Measurements from ENCODE around the gene MKLN1.

Gene MKLN1

DNA sequence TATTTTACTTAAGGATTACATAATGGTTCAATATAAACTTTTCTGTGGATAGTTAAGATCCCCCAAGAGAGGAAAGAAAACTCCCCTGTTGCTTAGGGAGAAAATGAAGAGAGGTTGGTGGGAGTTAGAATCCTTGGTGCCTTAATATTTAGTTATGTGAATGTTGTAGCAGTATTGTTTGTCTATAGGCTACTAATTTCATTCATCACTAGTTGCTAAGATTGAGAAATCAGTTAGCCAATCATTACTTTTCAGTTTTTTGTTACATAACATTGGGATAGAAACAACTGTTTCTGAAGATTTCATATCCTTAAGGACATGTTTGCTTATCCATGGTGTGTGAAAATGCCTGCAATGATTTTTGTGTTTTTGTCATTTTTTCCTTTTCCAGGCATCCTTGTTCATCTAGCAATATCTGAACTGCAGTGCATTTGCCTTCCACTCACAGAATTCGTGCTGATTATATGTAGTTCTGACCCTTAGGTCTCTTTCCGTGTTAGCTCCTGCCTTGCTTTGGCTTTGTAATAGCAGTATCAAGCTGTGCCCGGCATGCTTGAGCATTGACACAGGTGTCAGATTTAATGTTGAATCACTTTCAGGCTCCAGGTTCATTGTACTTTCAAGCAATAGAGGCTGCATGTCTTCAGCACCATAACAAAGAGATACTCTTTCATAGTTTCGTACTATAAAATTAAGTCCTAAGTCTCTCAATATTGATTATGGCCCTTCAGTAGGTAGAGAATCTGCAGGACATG lies 143.8 kb downstream of the MKLN1 start:
- DNase-seq, result no peak

DNA sequence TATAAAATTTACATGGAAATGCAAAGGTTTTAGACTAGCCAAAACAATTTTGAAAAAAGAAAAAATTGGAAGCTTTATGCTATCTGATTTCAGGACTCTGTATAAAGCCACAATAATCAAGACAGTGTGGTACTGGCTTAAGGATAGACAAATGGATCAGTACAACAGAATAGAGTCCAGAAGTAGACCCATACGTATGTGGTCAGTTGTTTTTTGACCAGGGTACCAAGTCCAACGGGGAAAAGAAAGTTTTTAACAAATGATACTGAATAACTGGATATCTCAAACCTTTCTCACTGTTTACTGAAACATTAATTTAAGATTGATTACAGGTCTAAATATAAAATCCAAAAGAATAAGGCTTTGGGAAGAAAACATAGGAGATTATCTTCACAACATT lies 149.1 kb downstream of the MKLN1 start:
- DNase-seq, result no peak

DNA sequence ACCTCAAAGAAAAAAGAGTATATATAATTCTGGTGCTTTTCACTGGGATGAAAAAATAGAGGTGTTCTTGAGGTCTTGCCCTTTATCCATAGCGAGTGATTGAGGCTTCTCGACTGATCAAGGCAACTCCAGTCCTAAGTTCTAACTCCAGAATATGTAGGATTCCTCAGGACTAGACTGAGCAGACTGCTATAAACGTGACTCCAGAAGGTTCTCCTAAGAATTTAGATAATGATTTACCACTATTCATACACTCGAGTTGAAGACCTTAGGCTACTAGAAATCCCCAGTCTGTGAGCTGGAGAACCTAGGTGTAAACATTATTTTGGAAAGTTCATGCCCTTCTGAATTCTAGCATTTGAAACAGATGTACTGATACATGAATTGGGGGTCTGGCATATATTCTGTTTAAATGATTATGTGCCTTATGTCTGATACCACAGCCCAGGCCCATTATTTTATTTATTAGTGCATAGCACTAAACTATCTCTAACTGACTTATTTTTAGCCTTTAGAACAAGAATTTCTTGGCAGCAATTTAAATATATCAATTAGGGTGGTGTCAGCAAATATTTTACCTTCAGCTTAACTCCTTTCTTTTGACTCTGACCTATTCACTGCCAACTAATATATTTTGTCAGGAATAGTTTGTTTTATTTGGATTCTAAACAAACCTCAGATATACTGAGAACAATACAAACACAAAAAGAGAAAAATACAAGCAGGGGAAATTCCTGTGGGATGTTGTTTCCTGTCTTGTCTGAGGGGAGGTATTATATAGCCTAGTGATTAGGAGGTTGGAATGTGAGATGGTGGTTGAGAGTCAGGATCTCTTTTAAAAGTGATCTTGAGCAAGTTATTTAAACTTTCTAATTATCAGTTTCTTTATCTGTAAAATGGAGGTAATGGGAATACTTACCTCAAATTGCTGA lies 153.0 kb downstream of the MKLN1 start:
- no peak for DNase-seq

DNA sequence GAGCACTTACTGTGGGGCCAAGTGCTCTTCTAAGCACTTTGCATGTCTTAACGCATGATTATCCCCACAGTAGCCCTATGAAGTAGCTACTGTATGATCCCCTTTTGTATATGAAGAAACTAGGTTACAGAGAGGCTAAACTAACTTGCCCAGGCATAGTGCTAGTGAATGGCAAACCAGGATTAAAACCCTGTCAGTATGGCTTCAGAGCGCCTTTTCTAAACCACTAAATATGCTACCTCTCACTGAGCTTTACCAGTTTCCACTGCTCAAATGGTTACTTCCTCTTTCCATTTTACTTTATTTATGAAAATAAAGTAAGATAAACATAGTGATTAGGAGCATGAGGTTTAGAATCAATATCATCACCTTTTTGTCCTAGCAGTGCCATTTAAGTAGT lies 155.1 kb downstream of the MKLN1 start:
- DNase-seq, result no peak

DNA sequence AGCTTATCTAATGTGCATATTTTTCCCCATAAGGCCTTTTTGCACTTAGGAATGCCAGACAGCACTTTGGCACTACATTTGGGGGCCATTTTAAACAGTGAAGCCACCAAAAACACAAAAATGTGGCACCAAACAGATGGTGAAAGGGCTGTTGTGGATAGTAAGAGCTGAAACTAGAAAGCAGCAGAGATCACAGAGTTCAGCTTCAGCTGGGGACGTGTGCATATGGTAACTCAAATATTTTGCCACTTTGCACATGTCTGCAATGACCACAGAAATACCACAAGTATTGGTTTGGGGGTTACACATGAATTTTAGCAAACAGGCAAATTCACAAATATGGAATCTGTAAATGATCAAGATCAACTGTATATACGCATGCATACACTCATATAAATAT lies 155.9 kb downstream of the MKLN1 start:
- DNase-seq, result no peak

DNA sequence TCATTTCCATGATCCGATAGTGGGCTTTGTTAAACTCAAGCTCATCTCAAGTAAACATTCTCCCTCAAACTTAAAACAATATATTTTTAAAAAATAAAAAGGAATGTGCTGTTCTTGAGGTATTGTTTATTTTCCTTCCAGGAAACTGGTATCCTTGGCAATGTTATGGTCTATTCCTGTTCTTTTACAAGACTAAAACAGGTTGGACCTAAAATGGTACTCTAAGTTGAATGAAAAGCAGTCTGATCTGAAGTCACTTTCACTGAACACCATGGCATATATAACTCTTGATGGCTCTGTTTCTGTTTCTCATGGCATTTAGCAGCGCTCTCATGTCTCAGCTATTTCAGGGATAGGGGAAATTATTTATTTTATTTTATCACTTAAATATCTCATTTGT lies 158.7 kb downstream of the MKLN1 start:
- DNase-seq, result no peak

DNA sequence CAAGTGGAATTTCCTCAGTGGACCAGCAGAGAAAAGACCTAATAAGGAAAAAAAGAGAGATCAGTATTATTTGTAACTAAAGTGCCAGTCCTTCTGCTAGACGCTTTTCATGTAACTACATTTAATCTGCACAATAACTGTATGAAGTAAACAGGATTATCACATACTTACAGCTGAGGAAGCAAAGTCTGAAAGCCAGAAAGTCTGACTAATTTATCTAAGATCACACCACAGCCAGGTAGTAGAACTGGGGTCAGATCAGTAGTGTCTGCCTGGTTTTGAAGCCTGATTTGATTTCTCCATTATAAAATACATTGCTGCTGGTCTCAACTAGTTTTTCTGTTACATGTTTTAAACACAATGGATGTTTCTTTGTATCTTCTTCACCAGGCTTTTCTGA lies 159.5 kb downstream of the MKLN1 start:
- no peak for DNase-seq

DNA sequence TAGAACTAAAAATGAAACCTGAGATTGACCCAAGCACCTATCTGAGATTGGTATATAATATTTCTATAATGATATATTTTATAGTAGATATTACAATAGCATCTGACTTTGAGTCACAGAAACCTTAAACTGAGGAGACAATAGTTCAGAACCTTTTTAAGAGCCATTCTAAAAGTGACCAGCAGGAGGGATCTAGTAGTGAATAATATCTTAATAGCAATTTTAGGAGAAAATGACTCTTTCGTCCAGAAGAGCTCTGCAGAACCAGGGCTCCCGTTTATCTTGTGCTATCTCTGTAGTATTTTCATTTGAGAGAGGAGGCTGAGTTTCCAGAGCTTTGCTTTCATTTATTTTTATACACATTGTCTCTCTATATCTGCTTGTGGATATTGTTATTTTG lies 160.7 kb downstream of the MKLN1 start:
- no peak for DNase-seq

DNA sequence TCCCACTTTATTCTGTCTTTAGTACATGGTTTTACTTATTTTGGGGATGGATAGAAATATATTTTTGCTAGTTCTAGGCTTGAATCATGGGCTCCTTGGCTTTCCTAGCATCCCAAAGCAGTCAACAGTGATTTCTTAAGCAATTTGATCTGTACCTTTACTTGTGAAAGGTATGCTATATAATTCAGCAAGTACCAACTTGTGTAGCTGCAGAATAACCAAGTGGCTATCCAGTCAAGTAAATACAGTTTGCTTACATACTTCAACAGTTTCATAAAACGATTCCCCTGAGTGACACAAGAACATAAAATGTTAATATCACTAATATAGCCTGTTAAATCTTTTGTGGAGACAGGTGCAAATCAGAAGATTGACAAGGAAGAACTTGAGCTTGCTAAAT lies 161.5 kb downstream of the MKLN1 start:
- DNase-seq, result no peak

DNA sequence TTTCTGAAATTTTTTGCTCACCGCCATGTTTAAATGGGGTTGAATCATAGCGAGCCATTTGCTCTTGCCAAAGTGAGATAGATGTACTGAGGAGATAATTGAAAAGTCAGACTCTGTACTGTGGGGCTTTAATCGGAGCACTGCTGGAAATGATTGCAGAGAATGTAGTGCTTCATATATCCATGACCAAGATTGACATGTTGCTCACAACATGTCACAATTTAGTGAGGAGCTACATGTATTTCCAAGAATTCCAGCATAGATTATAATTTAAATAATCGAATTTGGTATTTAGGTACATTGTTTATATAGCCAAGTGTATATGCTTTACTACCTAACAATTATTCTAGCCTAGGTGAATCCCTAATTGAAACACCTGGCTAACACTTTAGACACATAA lies 162.2 kb downstream of the MKLN1 start:
- DNase-seq, result no peak

DNA sequence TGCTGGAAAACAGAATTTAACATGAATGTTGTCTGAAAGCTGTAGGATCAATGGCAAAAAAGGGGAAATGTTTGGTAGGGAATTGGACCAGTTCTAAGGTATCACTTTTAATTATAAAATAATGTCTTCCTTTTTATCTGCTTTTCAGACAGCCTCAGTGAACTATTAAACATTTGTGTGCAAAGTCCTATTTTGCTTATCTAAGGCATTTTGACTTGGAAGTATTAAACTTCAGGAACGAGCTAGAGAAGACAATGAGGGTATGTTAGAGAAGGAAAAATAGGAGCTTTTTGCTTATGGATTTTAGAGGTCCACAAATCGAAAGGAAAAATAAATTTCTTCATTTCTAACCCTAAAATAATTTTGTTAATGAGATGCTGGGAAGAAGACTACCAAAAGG lies 165.4 kb downstream of the MKLN1 start:
- no peak for DNase-seq

DNA sequence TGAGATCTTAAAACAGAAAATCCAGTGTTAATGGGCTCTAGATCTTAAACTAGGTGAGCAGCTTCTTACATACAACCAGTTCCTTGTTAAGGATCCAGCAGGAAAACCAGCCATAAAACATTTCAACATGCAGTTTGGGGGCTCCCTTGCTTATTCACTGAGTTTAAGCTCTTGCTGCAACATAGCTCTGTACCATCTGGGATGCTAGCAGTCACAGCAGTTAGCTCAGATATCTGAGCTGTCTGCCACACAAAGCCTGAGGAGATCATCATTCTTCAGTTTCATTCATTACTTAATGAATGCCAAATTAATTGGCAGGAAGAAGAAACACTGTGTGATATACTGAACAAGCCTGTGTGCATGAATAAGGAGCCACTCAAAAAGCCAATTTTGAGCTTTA lies 165.9 kb downstream of the MKLN1 start:
- DNase-seq, result no peak

DNA sequence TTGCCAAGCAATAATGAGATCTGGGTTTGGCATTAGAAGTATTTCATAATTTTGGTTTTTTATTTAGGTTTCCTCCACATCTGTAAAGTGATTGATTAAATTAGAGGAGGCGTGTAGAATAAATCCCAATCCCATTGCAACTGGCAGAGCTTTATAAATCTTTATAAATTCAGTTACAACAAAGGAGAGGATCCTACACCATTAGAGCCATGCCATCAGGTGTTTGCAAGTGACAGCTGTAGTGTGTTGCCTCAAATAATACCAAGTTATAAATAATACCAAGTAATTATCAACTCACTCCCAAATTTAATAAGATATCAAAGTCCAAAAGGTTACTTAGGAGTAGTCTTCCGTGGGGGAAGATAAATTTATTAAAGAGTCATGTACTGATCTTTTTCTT lies 166.5 kb downstream of the MKLN1 start:
- no peak for DNase-seq

DNA sequence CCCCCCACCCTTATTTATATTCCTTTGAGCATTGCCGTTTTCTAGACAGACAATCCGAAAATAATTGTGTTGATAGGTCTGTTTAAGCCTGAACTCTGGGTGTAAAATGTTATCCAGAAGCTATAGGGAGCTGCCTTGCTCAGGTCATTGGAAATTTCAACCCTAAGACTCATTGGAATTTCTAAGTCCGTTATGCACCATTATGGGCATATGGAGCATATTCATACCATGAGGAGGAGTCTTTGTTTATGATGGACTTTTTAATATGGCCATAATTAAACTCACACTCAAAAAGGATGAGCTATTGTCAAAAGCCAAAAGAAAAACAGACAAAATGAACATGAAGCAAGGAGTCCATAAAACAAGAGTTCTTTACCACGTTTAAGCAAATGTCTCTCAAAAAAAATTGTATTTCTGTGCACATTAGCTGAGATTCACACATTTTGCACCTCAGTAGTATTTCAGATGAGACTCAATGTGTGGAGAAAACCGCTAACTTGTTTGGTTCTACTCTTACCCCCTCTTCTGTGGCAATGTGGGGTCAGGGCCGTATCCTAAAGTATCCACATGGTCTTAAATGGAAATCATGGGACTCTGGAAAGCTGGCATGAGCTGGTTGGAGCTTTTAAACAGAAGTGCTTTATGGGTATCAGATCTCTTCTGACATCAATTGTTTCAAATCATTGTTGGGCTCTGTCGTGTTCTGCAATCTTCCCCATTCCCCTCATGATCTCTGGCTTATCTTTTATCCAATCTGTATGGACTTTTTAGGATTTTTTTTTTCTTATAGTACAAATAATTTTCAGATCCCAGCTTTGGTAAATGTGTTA lies 168.2 kb downstream of the MKLN1 start:
- no peak for DNase-seq

DNA sequence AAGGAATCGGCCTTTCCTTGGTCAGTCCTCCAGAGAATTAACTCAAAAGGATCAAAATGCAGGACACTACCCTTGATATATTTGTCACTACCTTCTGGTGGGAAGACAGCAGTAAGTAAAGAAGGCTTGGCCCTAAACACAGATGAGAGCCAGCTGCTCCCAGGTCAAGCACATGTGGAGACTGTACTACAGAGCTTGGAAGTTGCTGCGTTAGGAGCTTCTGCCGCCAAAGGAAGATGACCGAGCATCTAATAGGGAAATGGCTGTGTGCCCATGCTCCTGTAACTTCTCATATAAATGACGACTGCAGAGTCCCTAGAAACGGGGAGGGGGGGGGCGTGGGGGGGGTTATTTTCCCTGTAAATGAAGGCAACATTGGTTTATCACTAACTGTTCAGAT lies 169.8 kb downstream of the MKLN1 start:
- DNase-seq, result no peak

DNA sequence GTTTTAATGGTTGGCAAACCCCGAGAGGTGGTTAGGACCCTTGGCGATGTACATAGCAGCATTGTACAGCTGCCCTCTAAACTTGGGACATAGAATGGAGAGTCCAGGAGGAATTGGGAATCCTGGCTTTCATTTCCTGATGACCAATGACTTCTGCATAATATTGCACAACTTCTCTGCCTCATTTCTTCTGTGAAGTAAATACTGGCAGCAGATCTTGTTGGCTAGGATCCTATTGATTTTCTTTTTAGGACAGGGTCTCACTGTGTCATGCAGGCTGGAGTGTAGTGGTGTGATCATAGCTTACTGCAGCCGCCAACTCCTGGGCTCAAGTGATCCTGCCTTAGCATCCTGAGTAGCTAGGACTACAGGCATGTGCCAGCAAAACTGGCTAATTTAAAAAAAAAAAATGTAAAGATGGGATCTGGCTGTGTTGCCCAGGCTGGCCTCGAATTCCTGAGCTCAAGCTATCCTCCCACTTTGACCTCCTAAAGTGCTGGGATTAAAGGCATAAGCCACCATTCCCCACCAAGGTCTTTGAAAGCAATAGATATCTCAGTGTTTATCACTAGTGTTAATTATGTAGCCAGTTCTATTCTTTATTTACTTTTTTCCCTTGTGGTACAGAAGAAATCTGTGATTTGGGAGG lies 170.7 kb downstream of the MKLN1 start:
- DNase-seq, result no peak

DNA sequence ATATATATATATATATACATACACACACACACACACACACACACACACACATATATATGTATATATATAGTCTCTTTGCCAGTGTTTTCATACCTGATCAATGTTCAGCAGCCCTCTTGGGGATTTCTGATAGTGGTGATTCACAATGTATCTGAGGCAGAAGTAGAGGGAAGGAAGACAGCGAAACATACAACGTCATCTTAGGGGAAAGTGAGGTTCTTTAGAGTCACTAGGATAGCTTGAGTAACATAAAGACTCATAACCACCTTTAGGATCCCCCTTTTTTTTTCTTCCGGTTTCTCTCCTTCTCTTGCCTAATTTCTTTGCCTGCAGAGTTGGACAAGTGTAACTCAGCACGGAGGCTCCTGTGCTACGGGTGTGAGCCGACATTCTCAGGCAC lies 172.1 kb downstream of the MKLN1 start:
- DNase-seq, result no peak

DNA sequence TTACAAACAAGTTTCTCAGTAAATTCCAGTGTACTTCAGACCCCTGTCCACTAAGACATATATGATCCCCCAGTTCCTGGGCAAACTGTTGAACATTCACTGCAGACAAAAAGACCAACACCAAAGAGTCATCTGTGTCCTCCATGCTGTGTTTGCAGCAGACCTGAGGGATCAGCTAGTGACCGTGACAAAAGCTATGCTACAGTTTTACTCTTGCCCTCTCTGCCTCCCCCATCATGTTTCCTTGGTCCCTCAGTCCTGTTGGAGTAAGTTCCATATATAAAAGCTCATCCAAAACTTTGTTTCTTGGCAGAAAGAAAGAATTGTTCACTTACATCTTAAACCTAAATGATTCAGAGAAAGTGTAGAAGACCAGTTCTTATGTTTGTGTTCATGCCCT lies 172.7 kb downstream of the MKLN1 start:
- no peak for DNase-seq

DNA sequence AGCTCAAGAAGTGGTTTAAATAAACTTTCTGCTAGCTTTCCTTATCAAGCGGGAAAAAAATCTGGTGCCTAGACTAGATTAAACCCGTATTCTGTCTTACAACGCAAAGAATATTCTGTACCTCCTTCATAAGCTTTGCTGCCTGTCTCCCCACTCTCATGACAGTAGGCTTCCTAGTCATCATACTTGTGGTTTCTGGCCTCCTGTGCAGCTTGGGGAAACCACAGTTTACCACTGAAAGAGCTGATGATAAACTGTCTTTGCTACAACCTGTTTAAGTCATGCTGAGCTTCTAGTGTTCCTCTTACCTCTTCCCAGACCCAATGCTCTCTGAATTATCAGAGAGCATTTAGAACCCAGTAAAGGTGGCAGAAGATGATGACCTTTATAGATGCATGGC lies 173.7 kb downstream of the MKLN1 start:
- peak; percentile 25 for DNase-seq

DNA sequence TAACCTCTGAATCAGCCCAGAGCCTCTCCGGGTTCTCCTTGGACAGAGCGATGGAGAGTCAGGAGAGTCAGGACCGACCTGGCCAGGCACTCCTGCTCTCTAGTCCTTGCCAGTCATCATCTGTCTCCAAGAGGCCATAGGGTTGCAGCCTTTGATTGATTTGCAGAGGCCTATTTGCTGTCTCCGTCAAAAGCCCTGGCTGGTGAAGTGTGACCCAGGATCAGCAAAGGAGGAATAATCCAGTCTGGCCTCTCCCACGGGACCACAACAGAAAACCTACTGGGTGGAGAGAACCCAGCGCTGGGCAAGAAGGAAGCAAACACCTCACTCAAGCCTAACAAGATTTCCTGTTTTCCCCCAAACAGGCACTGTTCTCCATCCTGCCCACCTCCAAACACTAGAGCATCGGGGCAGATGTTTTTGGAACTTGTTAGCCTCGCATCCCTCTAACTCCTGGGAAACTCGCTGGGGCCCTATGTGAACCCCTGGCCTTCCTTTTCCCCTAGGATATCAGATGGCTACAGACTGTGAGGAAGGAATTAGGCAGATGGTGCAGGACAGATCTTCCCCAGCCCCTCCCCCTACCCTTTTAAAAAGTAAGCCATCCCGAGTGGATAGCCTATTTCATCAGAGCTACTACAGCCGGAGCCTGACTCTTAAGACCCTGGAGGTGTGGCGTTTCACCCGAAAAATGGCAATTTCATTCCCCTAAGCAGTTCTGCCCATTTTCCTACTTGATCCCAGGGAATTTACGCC lies 174.4 kb downstream of the MKLN1 start:
- DNase-seq, result no peak

DNA sequence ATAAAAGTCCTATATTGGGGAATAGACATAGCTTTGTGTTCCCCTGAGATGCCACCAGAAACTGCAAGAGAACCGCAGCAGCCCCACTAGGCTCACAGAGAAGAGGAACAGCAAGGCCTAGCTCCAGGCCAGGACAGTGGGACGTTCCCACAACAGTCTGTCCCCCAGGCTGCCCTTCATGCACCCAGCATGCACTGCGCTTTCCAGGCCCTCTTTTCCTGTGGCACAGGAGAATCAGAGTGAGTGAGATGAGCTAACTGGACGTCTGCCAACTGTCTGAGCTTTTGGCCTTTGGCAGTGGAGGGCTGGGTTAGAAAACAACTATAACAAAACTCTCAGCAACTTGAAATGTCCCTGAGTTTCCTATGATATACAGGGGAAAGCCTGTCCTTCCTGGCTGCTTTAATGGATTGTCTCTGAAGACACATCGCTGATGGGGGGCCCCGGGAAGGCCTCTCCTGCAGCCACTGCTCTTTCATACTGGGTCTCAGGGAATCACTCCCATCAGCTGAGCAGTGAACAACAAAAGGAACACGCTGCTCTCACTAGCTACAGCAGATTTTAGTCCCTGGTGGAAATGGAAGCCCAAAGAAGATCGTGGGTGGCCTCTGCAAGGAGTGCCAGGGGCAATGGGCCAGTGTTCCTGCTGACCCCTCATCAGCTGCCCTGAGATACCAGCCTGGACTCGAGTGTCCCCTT lies 175.3 kb downstream of the MKLN1 start:
- no peak for DNase-seq

DNA sequence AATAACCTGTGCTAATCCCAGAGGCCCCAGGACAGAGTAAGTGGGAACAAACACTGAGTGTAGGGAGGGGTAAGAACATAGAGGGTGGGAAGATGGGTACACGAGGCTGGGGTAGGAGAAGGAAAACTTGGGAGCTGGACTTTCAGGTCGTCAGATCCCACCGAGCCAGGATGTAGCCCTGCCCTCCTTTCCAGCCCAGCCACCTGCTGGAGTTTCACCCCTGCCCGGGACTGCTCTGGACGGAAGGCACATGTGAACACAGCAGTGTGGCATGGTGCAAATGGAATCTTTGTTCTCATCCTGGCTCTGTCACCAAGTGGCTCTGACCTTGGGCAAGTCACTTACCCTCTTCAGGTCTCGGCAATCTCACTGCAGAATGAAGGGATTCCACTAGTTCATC lies 176.0 kb downstream of the MKLN1 start:
- no peak for DNase-seq

All from activated CD4-positive, alpha-beta T cell treated with anti-CD3 and anti-CD28 coated beads, Interleukin-2, amount 50 U/mL, for 1 hour (primary cell).